GM08714 (cell line): ENCODE results near the gene CLTCL1.

Experiments
- H3K4me3 ChIP-seq: fragments of 200-500 bp; sonication (Bioruptor generic); 2 replicates; pipeline ENCODE4 v1.5.1; 2014; ENCODE audit warnings: mild to moderate bottlenecking, low read length, inconsistent platforms
- ZNF274 ChIP-seq: IDR thresholded peaks from 2 replicates; pipeline ENCODE4 v1.6.1; 2012; ENCODE audit warnings: mild to moderate bottlenecking, low read depth, low read length

The CLTCL1 gene

GRCh38 chr22:19149047-19149883, 142.3 kb downstream of the CLTCL1 start:
- H3K4me3 ChIP-seq: no peak overlapping the region; the same call in 1 of the 2 replicates
- TF ChIP-seq ZNF274: no peak

GRCh38 chr22:19148417-19149046, 143.0 kb downstream of the CLTCL1 start:
- no peak for TF ChIP-seq ZNF274
- no peak overlapping the region for H3K4me3 ChIP-seq

GRCh38 chr22:19147195-19147780, 144.2 kb downstream of the CLTCL1 start:
- TF ChIP-seq ZNF274: no peak
- no peak overlapping the region for H3K4me3 ChIP-seq

GRCh38 chr22:19146215-19146968, 145.1 kb downstream of the CLTCL1 start:
- no peak overlapping the region for H3K4me3 ChIP-seq
- no peak for TF ChIP-seq ZNF274

GRCh38 chr22:19143967-19144400, 147.5 kb downstream of the CLTCL1 start:
- H3K4me3 ChIP-seq: peak overlapping the region; percentile 97
- TF ChIP-seq ZNF274: no peak

GRCh38 chr22:19143212-19143611, 148.3 kb downstream of the CLTCL1 start:
- peak overlapping the region; percentile 97; the same call in 1 of the 2 replicates for H3K4me3 ChIP-seq
- TF ChIP-seq ZNF274: no peak

- H3K4me3 ChIP-seq: no peak overlapping the region
- no peak for TF ChIP-seq ZNF274
Observed at GRCh38 chr22:19142394-19142793, 149.1 kb downstream of the CLTCL1 start.

- TF ChIP-seq ZNF274: no peak
Observed at GRCh38 chr22:19139974-19140373, 151.5 kb downstream of the CLTCL1 start.

GRCh38 chr22:19139001-19139356, 152.5 kb downstream of the CLTCL1 start:
- no peak overlapping the region for H3K4me3 ChIP-seq
- no peak for TF ChIP-seq ZNF274

More at GRCh38 chr22:19139974-19140373, 151.5 kb downstream of the CLTCL1 start:
- no peak overlapping the region for H3K4me3 ChIP-seq

- no peak overlapping the region for H3K4me3 ChIP-seq
- no peak for TF ChIP-seq ZNF274
Observed at GRCh38 chr22:19138217-19139000, 153.1 kb downstream of the CLTCL1 start.

- no peak for TF ChIP-seq ZNF274
- no peak overlapping the region for H3K4me3 ChIP-seq
Observed at GRCh38 chr22:19137384-19138216, 153.9 kb downstream of the CLTCL1 start.

GRCh38 chr22:19136915-19137314, 154.6 kb downstream of the CLTCL1 start:
- H3K4me3 ChIP-seq: no peak overlapping the region
- no peak for TF ChIP-seq ZNF274

- no peak for TF ChIP-seq ZNF274
- H3K4me3 ChIP-seq: no peak overlapping the region
Observed at GRCh38 chr22:19134874-19135273, 156.6 kb downstream of the CLTCL1 start.
